Activated naive CD8-positive, alpha-beta T cell treated with anti-CD3 and anti-CD28 coated beads for 36 hours (primary cell): ENCODE data around the gene FLOT2. TPM values are rescaled to one million over a fixed set of nuclear protein-coding genes. Genes with fewer than 3 reads are reported as not detected.
A peak's percentile ranks its signal among the peaks of the same experiment; 100 is the strongest.
"Not testable (repeated sequence)": the region's sequence is repeated elsewhere in the genome, so short reads cannot be mapped to it uniquely, and the experiment has no call there.

Experiments used
- DNase-seq: peaks from one replicate; pipeline ENCODE4 v3.0.0; 2021
- H3K27ac Mint-ChIP-seq: one replicate; pipeline ENCODE4 v1.8.0; 2022; ENCODE audit warnings: mild to moderate bottlenecking, moderate library complexity, mixed read lengths
- H3K27me3 Mint-ChIP-seq: one replicate; pipeline ENCODE4 v1.8.0; 2022; ENCODE audit warnings: mild to moderate bottlenecking, mixed read lengths
- H3K36me3 Mint-ChIP-seq: one replicate; pipeline ENCODE4 v1.8.0; 2021; ENCODE audit warnings: mild to moderate bottlenecking, mixed read lengths
- H3K4me1 Mint-ChIP-seq: one replicate; pipeline ENCODE4 v1.8.0; 2021; ENCODE audit warnings: mixed read lengths
- H3K4me3 Mint-ChIP-seq: one replicate; pipeline ENCODE4 v1.8.0; 2022; ENCODE audit warnings: mild to moderate bottlenecking, moderate library complexity, mixed read lengths
- H3K9me3 Mint-ChIP-seq: one replicate; pipeline ENCODE4 v1.8.0; 2022; ENCODE audit warnings: mixed read lengths
- total RNA-seq, 2 experiments: library from RNA; stranded (reverse); gene quantifications; one replicate each; pipeline ENCODE4 v1.2.3, GENCODE V29; 2021

Gene FLOT2, protein sequence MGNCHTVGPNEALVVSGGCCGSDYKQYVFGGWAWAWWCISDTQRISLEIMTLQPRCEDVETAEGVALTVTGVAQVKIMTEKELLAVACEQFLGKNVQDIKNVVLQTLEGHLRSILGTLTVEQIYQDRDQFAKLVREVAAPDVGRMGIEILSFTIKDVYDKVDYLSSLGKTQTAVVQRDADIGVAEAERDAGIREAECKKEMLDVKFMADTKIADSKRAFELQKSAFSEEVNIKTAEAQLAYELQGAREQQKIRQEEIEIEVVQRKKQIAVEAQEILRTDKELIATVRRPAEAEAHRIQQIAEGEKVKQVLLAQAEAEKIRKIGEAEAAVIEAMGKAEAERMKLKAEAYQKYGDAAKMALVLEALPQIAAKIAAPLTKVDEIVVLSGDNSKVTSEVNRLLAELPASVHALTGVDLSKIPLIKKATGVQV
- total RNA-seq = 10 to 100 TPM; 56.2 to 65.2 TPM

DNA sequence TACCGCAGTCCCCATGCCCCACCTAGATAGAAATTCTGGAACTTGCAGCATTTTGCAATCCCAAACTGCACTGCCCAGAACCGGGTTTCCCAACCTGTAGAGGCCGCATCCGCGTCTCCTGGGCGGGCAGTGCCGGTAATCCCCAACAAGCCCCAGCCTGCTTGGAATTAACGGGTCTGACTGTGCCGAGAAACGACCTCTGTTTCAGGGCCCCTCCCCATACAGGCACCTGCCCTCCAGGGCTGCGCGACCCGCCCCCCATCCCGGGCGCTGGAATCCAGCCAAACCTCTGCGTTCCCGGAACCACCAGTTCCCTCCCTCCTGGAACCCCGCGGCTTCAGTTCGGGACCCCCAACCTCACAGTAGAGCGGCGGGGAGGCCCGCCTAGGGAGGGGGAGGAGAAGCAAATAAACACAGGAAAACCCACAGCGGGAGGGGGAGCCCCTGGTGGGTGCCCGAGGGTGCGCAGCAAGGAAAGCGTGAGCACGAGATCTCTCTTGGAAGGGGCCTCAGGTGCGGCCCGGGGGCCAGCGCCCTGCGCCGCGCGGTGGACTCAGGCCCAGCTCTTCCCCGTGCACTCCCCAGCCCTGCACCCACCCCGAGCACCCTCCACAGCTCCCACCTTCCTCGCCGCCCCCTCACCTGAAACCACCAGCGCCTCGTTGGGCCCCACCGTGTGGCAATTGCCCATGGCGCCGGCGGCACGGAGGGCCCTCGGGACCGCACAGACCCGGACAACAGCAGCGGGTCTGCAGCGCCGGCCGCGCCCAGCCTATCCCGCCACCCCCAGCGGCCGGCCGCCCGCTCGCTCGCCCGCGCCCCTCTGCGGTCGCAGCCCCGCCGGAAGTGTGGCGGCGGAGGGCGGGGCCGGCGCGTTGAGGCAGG lies at the start of gene FLOT2:
FLOT2 (minus strand) TSS at position 850 of the 885 bp plus-strand sequence; CDS start at position 691, 159 bp downstream.
- Mint-ChIP-seq H3K36me3 (peaks cover 46% of the 10 kb centered on the region), H3K4me3 (peak within 1 kb of the TSS; percentile 94), H3K9me3 (no peaks in the 10 kb centered on the region), H3K27me3 (no peaks in the 10 kb centered on the region), H3K4me1 (peaks cover 64% of the 10 kb centered on the region), H3K27ac (peak within 1 kb of the TSS; percentile 95)
- peak; percentile 74 for DNase-seq

DNA sequence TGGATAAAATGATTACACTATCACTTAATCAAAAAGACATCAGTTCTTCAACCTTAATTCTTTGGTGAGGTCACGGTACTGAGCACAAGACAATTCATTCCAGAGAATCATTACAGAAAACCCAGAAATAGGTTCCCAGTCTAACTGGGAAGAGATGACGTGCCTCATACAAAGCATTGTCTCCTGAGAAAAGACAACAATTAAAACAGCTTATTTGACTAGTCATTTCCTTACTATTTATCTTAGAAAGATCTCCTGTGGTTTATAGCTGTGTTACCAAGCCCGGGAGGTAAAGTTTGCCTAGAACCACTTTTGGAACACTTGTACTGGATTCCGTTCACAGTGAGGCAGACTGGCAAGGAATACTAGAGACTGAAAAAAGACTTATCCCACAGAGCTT lies 48.7 kb upstream of the FLOT2 start:
- peaks cover 64% of the 10 kb centered on the region for H3K4me1 Mint-ChIP-seq
- H3K27me3 Mint-ChIP-seq = no peaks in the 10 kb centered on the region
- peak overlapping the region; percentile 44 for H3K27ac Mint-ChIP-seq
- DNase-seq = no peak
- no peaks in the 10 kb centered on the region for H3K9me3 Mint-ChIP-seq
- peaks cover 59% of the 10 kb centered on the region for H3K36me3 Mint-ChIP-seq
- H3K4me3 Mint-ChIP-seq = peak overlapping the region; percentile 4

DNA sequence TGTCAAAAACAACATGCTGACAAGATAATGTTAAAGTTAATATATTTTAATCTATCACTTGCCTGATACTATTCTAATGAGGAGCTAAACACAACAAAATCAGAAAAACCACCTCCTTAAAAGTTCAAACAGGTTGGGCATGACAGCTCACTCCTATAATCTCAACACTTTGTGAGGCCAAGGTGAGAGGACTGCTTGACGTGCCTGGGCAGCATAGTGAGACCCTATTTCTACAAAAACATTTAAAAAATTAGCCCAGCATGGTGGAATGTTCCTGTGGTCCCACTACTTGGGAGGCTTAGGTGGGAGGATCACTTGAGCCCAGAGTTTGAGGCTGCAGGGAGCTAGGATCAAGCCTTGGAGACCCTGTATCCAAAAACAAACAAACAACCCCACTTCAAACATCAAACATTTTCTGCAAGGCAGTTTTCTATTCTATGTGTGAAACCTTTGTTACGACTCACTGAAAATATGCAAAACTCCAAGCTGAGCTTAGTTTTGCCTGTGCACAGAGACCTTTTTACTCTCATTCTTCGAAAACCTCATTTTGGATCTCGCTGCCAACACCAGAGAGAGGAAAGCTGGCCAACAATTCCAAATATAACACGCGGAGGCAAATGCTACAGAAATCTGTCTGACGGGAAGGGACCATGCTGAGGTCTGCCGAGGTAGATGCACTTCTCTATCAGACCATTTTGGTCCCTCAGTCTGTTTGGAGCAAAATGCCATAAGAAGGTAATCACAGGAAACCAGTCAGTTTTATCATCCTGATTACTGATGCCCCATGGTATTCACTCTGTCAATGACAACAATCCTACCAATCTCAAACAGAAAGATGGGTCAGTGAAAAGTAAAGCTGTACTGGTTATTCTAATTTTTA lies 47.6 kb upstream of the FLOT2 start:
- H3K27ac Mint-ChIP-seq = no peak overlapping the region
- H3K36me3 Mint-ChIP-seq = peaks cover 61% of the 10 kb centered on the region
- DNase-seq = no peak
- H3K4me3 Mint-ChIP-seq = no peak overlapping the region
- H3K4me1 Mint-ChIP-seq = peaks cover 75% of the 10 kb centered on the region
- no peaks in the 10 kb centered on the region for H3K9me3 Mint-ChIP-seq
- H3K27me3 Mint-ChIP-seq = no peaks in the 10 kb centered on the region

DNA sequence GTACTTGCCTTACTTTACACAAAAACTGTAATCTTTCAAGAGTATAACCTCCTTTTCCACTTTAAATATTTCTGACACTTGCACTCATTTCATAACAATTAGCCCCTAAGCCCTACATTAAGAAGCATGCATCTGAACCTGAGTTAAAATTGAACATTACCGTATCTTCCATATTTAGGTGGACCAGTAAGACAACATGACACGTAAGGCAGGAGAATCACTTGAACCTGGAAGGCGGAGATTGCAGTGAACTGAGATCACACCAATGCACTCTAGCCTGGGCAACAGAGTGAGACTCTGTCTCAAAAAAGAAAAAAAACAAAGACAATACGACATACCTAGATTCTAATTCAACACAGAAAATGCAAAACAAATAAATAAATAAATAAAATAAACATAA lies 46.8 kb upstream of the FLOT2 start:
- H3K9me3 Mint-ChIP-seq = no peaks in the 10 kb centered on the region
- H3K4me1 Mint-ChIP-seq = peaks cover 83% of the 10 kb centered on the region
- peaks cover 66% of the 10 kb centered on the region for H3K36me3 Mint-ChIP-seq
- H3K27ac Mint-ChIP-seq = no peak overlapping the region
- no peaks in the 10 kb centered on the region for H3K27me3 Mint-ChIP-seq
- H3K4me3 Mint-ChIP-seq = no peak overlapping the region
- no peak for DNase-seq

DNA sequence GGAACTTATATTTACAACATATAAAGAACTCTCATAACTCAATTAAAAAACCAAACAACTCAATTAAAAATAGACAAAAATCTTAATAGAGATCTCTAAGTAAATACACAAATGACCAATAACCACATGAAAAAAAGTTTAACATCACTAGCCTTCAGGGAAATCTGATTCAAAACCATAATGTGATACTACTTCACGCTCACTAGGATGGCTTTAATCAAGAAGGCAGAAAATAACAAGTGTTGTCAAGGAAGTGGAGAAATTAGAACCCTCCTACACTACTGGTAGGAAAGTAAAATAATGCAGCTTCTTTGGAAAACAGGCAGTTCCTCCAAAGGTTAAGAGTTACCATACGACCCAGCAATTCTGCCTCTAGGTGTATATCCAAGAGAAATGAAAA lies 45.4 kb upstream of the FLOT2 start:
- peaks cover 87% of the 10 kb centered on the region for H3K4me1 Mint-ChIP-seq
- no peak overlapping the region for H3K4me3 Mint-ChIP-seq
- DNase-seq = no peak
- H3K36me3 Mint-ChIP-seq = peaks cover 62% of the 10 kb centered on the region
- H3K9me3 Mint-ChIP-seq = no peaks in the 10 kb centered on the region
- no peak overlapping the region for H3K27ac Mint-ChIP-seq
- H3K27me3 Mint-ChIP-seq = no peaks in the 10 kb centered on the region

DNA sequence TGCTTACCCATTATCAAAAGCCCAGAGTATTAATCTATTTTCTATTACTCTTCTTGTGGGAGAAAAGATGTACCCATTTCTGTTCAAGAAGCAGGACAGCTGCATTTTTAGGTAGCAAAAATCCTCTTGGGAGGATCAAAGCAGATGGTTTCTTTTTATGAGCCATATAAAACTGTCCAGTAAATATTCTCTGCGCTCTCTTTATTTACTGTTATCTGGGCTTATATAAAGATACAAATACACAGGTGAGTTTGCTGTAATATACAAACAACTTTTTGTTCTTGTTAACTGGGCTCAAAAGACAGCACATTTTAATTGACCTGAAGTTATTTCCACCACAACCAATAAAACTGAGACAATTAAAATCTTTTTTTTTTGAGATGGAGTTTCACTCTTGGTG lies 43.7 kb upstream of the FLOT2 start:
- H3K36me3 Mint-ChIP-seq = peaks cover 52% of the 10 kb centered on the region
- H3K4me3 Mint-ChIP-seq = no peak overlapping the region
- DNase-seq = no peak
- no peaks in the 10 kb centered on the region for H3K27me3 Mint-ChIP-seq
- H3K27ac Mint-ChIP-seq = no peak overlapping the region
- H3K4me1 Mint-ChIP-seq = peaks cover 85% of the 10 kb centered on the region
- H3K9me3 Mint-ChIP-seq = no peaks in the 10 kb centered on the region

DNA sequence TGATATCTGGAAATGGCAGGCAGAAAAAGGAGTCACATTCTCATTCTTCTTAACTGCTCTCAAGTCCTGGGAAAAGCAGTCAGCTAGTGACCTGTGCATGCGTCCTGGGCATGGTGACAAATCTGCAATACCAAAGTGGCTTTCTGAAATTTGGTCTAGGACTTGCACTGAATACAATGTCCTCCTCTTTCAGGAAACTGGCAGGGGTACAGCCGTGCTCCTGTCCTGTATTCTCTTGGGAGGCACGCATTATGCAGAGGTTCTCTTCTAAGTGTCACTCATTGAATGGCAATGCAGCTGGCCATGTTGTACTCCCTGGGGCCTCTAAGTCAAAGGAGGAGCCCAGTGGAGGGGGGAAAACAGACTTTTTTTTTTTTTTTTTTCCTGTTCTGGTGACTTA lies 43.1 kb upstream of the FLOT2 start:
- no peaks in the 10 kb centered on the region for H3K27me3 Mint-ChIP-seq
- H3K4me1 Mint-ChIP-seq = peaks cover 86% of the 10 kb centered on the region
- H3K9me3 Mint-ChIP-seq = no peaks in the 10 kb centered on the region
- peak overlapping the region; percentile 63 for H3K27ac Mint-ChIP-seq
- H3K4me3 Mint-ChIP-seq = no peak overlapping the region
- no peak for DNase-seq
- H3K36me3 Mint-ChIP-seq = peaks cover 53% of the 10 kb centered on the region

DNA sequence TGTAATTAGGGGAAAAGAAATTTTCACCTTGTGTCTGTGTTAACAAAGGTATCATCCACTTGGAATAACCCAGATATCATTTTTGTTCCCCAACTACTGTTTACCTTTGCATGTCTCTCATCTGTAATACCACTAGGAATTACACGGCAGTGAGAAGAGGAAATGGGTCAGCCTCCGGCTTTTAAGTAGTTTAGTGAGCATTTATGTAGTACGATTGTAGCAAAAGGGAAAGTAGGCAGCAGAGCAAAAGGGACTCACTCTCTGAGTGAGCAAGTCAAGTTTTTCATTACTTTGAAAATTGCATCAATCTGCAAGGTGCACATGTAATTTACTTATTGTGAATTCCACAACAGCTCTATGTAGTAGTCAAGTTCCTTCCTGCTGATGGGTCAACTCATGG lies 42.6 kb upstream of the FLOT2 start:
- Mint-ChIP-seq H3K36me3 (peaks cover 49% of the 10 kb centered on the region), H3K27ac (peak overlapping the region; percentile 63), H3K27me3 (no peaks in the 10 kb centered on the region), H3K9me3 (no peaks in the 10 kb centered on the region), H3K4me1 (peaks cover 84% of the 10 kb centered on the region), H3K4me3 (no peak overlapping the region)
- DNase-seq = no peak

DNA sequence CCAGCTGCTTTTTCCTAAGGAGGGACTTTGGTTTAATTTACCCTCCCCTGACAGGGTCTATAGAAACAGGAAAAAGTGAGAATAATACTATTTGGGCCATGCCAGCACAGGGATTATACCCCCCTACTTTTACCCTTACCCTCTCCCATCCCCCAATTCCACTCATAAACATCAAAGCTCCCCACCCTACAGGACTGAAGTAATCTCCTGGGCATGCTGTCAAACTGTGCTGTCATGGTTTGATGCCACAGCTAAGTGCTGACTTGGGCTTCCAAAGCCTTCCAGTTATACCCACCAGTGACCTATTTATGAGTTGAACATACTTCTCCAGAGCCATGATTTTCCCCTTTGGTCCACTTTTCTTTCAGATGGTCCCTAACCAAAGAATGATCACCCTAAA lies 41.0 kb upstream of the FLOT2 start:
- Mint-ChIP-seq H3K4me3 (no peak overlapping the region), H3K4me1 (peaks cover 74% of the 10 kb centered on the region), H3K27ac (no peak overlapping the region), H3K36me3 (peaks cover 46% of the 10 kb centered on the region), H3K27me3 (no peaks in the 10 kb centered on the region), H3K9me3 (no peaks in the 10 kb centered on the region)
- no peak for DNase-seq

DNA sequence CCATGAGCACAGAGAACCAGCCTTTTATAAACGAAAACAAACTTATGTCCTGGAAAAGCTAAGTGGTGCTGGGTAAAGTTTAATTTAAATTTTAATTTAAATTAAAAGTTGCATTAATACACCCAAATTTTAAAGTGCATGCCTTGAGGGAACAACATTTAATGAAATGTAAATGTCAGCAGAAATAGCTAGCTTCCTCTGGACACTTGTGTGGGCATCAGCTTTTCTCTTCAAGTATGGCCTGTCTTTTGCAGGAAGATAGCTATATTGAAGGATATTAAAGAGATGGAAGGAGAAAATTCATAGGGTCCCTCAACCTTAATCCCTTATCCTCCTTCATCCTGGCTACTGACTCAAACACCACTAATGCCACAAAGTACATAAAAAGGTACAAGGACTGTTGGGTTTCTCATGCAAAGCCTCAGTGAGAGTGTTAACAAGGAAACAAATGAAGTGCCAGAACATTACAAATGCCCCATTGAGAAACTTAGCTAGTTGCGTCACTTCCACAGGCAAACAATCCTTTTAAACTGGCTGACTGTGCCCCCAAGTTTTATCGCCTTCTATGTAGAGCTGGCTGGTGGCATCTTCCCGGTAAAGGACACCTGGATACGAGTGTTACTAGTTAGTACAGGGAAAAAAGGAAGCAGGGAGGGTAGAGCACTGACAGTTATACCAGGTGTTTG lies 39.7 kb upstream of the FLOT2 start:
- Mint-ChIP-seq H3K4me1 (peaks cover 70% of the 10 kb centered on the region), H3K9me3 (no peaks in the 10 kb centered on the region), H3K4me3 (no peak overlapping the region), H3K36me3 (peaks cover 38% of the 10 kb centered on the region), H3K27ac (no peak overlapping the region), H3K27me3 (no peaks in the 10 kb centered on the region)
- no peak for DNase-seq

DNA sequence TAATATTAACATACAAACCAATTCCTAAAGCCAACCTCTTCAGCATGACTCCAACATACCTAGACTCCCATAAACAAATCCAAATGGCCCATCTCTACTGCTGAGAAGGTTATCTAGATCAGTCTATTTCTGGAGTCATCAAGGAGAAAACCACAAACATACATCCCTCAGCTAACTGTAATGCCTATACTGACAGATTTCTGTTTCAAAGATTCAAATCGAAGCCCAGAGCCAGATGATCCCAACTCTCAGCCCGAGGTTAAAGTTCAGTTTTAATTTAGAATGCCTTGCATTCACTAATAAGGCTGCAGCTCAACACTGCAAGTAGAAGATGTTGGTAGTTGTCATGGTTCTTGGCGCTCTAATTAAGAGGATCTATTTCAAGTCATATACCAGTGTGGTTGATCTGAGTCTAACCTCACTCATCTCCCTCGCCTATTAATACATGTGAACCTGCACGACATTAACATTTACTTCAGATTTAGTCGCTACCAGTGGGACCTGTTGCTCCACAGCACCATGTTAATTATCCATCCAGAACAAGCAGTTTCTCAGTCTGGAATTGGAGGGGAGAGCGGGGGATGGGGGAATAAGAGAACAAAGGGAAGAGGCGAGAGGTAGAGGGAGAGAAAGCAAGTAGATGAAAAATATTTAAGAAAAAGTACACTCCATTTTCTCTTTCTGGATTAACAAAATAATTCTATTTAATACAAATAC lies 38.4 kb upstream of the FLOT2 start:
- peaks cover 60% of the 10 kb centered on the region for H3K4me1 Mint-ChIP-seq
- no peaks in the 10 kb centered on the region for H3K27me3 Mint-ChIP-seq
- H3K36me3 Mint-ChIP-seq = peaks cover 38% of the 10 kb centered on the region
- H3K9me3 Mint-ChIP-seq = no peaks in the 10 kb centered on the region
- H3K27ac Mint-ChIP-seq = no peak overlapping the region
- H3K4me3 Mint-ChIP-seq = no peak overlapping the region
- no peak for DNase-seq

DNA sequence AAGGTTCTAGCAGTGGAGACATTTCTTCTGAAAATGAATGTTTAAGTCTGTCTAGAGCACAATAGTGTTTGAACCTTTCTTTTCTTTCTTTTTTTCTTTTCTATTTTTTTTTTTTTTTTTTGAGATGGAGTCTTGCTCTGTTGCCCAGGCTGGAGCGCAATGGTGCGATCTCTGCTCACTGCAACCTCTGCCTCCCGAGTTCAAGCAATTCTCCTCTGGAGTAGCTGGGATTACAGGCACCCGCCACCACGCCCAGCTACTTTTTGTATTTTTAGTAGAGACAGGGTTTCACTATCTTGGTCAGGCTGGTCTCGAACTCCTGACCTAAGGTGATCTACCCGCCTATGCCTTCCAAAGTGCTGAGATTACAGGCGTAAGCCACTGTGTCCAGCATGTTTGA lies 37.0 kb upstream of the FLOT2 start:
- DNase-seq, H3K27ac Mint-ChIP-seq, H3K27me3 Mint-ChIP-seq, H3K9me3 Mint-ChIP-seq, H3K4me3 Mint-ChIP-seq: not testable (repeated sequence)
- Mint-ChIP-seq H3K4me1 (peaks cover 53% of the 10 kb centered on the region), H3K36me3 (peaks cover 43% of the 10 kb centered on the region)

DNA sequence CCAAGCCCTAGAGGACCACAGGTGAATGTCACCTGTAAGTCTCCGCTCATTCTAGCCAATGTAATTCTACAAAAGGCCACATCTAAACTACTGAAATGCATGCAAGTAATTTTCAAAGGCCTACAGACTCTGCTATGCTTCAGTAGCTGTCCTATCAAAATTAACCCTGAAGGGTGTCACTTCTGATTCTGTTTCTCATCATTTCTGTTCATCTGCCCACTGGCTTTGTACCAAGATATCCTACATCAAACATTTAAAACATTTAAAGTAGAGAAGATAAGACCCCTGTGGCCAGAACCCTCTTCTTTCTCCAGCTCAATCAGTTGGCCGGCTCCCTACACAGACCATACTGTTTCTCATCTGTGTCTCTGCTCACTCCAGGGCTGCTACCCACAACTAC lies 32.3 kb upstream of the FLOT2 start:
- no peak for DNase-seq
- peaks cover 48% of the 10 kb centered on the region for H3K4me1 Mint-ChIP-seq
- H3K27me3 Mint-ChIP-seq = no peaks in the 10 kb centered on the region
- peaks cover 66% of the 10 kb centered on the region for H3K36me3 Mint-ChIP-seq
- H3K9me3 Mint-ChIP-seq = peaks cover 8% of the 10 kb centered on the region
- no peak overlapping the region for H3K4me3 Mint-ChIP-seq
- no peak overlapping the region for H3K27ac Mint-ChIP-seq

DNA sequence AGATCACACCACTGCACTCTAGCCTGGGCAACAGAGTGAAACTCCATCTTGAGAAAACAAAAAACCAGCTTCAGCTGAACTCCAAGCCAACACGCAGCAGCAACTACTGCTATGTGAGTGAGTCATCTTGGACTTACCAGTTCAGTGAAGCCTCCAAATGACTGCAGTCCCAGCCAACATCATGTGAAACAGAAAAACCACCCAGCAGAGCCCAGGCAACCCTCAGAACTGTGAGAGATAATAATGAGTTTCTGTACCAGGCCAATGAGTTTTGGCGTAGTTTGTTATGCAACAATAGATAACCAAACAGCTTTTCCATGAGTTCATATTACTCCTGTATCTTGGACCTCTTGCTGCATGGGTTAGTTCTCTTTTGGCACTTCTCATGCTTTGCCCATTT lies 30.5 kb upstream of the FLOT2 start:
- peaks cover 73% of the 10 kb centered on the region for H3K36me3 Mint-ChIP-seq
- H3K9me3 Mint-ChIP-seq = peaks cover 8% of the 10 kb centered on the region
- no peak overlapping the region for H3K4me3 Mint-ChIP-seq
- no peaks in the 10 kb centered on the region for H3K27me3 Mint-ChIP-seq
- H3K27ac Mint-ChIP-seq = peak overlapping the region; percentile 34
- peak; percentile 34 for DNase-seq
- H3K4me1 Mint-ChIP-seq = peaks cover 55% of the 10 kb centered on the region
